Effector memory CD4-positive, alpha-beta T cell (primary cell): ENCODE measurements around the gene SGSH.

Source experiments
- DNase-seq, 3 donors: peaks; one replicate each; pipeline ENCODE4 v3.0.0-alpha.2; 2020
- H3K27ac ChIP-seq: 2 replicates; pipeline ENCODE4 v1.7.0; 2013; ENCODE audit warnings: mild to moderate bottlenecking, low read length, moderate library complexity; ENCODE audit not compliant: insufficient read depth, poor library complexity, severe bottlenecking
- H3K27me3 ChIP-seq: replicated peaks from 2 replicates; pipeline ENCODE4 v1.7.0; 2013; ENCODE audit warnings: mild to moderate bottlenecking, low read length; ENCODE audit not compliant: insufficient read depth, control insufficient read depth, poor library complexity, severe bottlenecking
- H3K36me3 ChIP-seq: 2 replicates; pipeline ENCODE4 v1.7.0; 2013; ENCODE audit warnings: mild to moderate bottlenecking, low read length, moderate library complexity; ENCODE audit not compliant: control insufficient read depth, insufficient read depth
- H3K4me1 ChIP-seq: 2 replicates; pipeline ENCODE4 v1.7.0; 2013; ENCODE audit warnings: low read length, mild to moderate bottlenecking; ENCODE audit not compliant: control insufficient read depth, insufficient read depth, poor library complexity, severe bottlenecking
- H3K4me3 ChIP-seq: 2 replicates; pipeline ENCODE4 v1.7.0; 2013; ENCODE audit warnings: low read length, low read depth, mild to moderate bottlenecking; ENCODE audit not compliant: insufficient read depth, poor library complexity, severe bottlenecking
- H3K9me3 ChIP-seq: 2 replicates; pipeline ENCODE4 v1.7.0; 2013; ENCODE audit warnings: mild to moderate bottlenecking, low read length, moderate library complexity; ENCODE audit not compliant: control insufficient read depth

The SGSH gene

DNA sequence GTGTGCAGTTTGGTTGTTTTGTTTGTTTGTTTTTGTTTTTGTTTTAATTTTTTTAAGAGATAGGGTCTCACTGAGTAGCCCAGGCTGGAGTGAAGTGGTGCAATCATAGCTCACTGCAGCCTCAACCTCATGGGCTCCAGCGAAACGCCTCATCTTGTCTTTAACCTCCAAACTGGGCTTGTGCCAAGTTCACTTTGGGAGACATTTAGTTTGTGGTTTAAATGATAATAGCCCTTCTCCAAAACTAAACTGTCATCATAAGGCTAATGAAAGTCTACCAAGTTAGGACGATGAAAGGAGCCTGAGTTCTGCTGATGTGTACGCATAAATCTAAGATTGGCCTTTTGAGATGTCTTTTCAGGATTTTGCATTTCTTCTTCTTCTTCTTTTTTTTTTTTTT, 56.8 kb downstream of the SGSH start:
- no peaks in the 10 kb centered on the region for H3K4me1 ChIP-seq
- H3K4me3 ChIP-seq = no peak overlapping the region
- no peak for DNase-seq
- H3K9me3 ChIP-seq = no peaks in the 10 kb centered on the region
- H3K36me3 ChIP-seq = no peaks in the 10 kb centered on the region
- H3K27me3 ChIP-seq = no peaks in the 10 kb centered on the region
- no peak overlapping the region for H3K27ac ChIP-seq

DNA sequence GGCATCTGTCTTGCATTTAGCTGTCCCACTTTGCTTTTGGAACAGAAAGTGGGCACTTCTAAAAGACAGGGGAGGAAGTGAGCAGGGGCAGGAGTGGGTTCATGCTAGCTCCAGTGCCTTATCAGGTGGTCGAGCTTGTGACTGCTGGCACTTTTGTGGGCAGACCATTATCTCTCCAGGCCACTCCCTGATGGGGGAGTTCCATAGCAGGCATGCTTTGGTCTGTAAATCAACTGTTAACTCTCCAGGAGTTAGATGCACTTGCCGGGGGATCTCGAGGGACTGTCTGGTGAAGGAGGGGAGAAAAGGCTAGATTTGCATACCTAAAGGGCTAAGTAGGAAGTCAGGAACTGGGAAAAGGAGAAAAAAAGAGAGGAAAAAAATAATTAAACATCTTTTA, 59.6 kb downstream of the SGSH start:
- Histone ChIP-seq H3K36me3 (no peaks in the 10 kb centered on the region), H3K27ac (no peak overlapping the region), H3K4me1 (no peaks in the 10 kb centered on the region), H3K9me3 (peaks cover 2% of the 10 kb centered on the region), H3K4me3 (no peak overlapping the region), H3K27me3 (no peaks in the 10 kb centered on the region)
- no peak for DNase-seq
